ENCODE data around the gene EMX2.

The EMX2 gene

DNA sequence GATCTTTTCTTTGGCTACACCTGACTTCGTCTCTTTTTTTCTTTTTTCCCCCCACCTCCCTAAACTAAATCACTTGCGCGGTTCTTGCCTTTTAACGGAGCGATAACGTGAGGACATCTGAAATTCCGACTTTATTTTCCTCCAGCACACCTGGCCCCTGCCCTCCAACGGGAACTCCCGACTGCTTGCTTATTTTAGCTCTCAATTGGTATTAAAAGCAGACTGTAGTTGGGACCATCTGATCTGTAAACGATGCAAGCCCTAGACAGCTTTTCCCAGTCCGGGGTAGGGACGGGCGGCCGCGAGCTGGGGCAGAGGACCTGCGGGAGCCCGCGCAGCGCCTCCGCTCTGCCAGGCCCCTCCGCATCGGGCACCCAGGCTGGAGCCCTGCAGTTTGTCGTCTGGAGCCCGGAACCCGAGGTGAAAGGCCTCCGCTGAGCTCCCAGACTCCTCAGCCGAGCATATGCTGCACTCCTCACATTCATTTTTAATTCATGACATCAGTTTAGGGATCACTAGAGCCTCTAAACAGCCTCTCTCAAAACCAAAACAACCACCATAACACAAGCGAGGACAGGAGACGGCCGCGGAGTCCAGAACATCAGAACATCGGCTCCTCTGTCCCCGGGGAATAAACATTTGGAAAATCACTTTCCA lies 10.0 kb upstream of the EMX2 start:
- DNase-seq: no peak

DNA sequence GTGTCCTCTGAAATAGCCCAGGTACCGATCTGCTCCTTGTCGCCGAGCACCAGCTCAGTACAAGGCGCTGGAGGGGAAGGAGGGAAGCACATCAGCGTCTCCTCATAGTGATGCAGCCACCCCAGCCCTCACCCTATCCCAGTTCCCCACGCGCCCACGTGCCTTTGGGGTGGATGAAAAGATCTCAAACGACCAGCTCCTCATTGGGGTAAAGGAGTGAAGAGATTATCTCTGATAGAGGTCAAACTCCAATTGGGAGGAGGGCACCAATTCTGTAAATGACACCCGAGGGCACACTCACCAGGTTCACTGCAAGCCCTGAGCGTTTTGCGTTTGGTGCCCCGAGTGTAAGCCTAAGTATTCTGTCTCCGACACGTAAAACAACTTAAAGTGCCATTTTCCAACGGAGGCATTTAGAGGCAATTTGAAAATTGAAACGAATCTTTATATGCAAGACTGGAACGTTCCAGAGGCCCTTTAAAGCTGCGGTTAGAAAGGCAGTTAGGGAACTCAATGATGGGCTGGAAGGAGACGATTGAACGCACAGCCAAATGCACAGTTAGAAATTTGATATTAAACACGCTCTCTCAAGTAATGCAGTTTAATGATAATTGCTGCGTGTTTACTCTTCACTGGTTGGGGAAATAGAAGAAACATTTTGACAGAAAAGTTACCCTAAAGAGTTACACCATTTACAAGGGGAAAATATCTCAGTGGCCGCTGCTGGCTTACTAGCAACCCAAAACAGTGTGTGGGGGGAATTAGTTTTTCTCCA lies 8.9 kb upstream of the EMX2 start:
- no peak for DNase-seq

DNA sequence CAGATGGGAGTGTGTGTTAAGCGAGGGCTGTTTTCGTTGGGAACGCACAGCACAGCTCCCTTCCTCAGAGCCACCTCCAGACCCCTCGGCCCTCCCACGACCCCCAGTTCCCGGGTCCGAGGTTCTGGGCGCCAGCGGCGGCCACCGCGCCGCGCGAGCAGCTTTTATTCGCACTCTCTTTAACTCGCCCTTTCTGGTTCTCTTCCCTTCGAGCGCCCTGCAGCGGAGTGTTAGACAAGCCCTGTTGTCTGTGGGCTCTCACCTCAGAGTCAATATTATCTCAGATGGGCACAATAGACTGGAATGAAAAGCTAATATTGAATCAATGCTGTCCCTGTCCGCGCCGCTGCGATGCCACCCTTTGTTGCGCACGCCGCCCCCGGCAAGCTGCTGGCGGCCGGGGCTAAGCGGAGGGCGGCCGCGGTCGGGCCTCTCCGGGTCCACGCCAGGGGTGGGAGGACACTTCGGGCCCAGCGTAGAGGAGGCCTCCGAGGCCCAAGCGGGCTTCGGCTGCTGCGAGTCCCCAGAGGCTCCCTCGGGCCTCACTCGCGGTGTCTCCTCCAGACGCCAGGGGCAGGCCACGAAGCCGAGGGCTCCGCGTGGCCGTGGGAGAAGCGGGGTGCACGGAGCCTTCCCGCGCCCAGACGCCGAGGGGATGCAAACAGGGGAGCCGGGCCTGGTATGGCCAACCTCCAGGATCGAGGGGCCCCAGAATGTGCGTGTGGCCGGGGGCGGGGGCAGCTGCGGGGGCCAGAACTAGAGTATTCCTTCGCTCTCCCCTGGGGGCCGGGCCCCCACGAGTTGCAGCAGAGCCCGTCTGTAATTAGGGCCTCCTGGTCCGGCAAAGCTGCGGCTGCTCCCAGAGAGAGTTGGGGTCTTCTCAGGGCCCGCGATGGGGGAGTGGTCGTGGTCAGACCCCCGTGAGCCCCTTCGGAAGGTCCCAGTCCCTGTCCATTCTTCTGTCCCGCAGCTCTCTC lies 7.9 kb upstream of the EMX2 start:
- no peak for DNase-seq

DNA sequence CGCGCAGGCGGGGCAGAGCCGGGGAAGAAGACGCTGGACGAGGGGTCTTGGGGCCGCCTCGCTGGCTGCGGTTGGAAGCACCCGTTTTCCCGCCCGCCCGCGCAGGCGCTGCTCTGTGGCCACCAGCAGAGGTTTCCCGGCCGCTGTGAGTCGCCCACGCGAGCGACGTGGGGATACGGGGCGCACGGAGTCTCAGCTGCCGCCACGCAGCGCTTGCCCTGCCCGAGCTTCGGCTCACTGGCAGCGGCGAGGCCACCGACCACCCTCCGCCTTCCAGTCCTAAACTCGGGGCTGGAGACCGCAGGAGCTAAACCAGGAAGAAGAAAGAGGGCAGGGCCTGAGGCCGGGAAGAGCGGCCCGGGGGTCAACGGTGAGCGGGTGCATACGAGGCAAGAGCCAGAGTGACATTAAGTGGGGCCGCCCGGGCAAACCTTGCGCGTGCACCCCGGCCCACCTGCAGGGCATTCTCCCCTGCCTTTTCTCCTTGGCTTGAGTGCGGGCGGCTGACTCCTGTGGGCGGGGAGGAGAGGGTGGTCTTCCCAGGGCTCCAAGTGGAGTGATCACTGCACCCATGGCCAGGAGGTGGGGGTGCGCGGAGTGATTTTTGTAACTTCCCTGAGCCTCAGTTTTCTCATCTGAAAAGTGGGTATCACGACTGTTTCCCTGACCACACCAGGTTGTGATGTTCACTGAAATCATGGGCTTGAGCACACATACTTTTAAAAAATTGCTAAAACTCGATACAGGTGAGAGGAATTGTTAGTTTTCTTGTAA lies 7.1 kb upstream of the EMX2 start:
- DNase-seq: peak; percentile 56

DNA sequence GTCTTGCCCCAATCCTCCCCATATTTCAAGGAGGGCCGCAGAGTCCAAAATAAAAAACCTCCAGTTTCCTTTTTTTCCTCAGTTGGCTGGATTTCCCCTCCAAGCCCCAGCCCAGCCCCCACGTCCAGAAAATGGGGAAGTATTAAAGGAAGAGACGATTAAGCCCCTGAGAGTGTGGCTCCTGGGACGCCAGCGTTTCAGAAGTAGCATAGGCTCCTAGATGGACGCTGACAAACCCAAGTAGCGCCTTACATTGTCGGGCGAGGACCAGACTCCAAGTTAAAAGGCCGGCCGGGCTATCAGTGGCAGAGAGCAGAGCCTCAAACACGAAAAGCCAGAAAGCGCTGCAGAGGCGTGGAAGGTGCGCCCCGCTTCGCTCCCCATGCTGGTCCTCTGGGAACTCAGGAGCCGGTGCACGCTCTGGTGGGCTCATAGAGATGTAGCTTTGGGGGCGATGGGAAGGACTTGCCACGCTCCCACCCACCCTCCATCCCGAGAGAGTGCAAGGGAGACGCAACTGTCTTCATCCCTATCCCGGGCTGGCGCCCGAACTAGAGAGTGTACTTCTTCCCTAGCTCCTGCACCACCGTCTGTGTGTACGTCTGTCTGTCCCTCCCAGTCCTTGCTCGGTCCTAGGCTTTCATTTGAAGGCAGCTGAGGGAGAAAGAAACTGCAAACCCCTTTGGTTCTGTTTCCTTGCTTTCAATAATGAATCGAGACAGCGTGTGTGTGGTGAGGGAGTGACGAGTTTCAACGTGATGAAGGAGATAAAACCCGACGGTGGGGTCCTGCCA lies 6.3 kb upstream of the EMX2 start:
- DNase-seq: no peak

DNA sequence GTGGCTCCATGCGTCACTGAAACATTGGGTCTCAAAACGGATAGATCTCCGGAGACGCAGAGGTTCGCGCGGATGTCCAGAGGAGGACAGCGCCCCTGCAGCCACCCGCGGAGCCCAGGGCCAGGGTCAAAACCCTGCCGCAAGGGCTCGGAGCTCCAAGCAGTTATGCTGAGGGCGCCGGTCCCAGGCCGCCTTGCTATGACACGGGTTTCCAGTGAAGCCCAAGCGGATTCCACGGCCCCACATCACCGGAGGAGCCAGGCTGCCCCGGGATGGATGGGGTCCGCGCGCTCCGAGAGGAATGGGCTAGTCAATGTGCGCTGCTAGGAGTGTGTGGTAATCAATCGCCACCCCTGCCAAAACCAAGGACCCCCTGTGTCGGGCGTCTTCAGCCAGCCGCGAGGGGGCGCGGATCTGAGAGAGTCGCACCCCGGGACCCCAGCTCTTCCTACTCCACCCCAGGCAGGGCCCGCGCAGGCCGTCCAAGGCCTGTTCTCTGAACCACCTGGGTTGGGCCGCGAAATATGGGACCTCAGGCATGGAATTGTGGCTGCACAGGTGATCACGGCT lies 5.6 kb upstream of the EMX2 start:
- no peak for DNase-seq

DNA sequence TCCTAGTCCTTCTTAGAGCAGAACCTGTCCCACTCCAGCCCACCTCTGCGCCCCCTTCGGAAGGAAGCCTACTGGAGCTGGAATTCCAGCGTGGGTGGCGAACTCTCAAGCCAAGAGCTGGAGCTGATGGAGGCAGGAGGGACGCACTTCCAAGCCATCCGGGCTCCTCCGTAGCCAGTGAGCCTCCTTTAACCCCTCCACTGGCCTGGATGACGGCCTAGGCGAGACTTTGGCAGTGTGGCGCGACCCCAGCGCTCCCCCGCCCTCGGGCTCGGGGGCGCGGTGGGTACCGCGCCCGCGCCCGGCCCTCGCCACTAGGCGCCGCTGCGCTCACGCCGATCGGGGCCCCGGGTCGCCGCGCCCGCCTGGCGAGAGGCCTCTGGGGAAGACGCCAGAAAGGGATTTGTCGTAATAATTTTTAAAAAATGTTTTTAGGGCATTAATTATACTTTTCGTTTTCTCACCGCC lies 5.1 kb upstream of the EMX2 start:
- no peak for DNase-seq

DNA sequence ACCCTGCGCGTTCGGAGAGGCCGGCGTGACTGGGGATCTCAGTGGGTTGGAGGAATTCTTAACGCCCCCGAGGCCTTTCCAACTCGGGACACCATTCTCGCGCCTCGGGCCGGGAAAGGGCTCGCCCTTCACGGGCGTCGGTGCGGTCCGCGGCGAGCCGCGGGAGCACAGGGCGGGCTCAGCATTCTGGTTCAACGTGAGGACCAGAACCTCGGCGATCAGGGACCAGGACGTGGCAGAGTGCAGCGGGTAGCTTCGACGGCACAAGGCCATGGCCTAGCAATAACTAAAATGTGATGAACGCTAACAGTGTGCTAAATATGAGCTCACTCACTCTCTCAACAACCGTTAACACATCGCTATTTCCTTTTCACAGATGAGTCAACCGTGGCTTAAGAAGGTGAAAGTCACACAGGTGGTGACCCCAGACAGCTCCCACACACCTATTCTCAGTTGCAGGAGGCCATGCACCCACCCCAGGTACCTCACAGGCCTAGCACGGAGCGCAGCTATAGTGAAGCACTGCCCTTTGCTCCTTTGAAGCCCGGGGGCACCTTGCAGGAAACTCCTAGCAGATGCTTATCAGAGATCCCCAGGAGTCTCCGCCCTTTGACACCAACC lies 4.5 kb upstream of the EMX2 start:
- DNase-seq: no peak

DNA sequence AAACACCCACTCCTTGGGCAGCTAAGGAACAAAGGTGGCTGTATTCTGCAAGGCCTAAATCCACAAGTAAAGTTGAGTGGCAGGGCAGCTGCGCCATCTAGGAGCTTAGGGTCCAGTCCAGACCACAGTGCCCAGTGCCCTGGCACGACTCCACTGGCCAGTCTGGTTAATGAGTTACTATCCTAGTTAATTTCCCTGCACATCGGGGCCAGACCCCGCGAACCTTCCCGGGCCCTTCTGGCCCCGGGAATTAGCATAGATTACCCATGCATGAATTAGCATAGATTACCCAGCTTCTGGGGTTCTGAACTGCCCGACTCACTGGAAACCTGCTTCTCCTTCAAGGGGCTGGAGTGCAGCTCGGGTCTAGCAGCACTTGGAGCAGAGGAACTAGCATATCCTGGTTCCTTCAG lies 3.2 kb upstream of the EMX2 start:
- no peak for DNase-seq

DNA sequence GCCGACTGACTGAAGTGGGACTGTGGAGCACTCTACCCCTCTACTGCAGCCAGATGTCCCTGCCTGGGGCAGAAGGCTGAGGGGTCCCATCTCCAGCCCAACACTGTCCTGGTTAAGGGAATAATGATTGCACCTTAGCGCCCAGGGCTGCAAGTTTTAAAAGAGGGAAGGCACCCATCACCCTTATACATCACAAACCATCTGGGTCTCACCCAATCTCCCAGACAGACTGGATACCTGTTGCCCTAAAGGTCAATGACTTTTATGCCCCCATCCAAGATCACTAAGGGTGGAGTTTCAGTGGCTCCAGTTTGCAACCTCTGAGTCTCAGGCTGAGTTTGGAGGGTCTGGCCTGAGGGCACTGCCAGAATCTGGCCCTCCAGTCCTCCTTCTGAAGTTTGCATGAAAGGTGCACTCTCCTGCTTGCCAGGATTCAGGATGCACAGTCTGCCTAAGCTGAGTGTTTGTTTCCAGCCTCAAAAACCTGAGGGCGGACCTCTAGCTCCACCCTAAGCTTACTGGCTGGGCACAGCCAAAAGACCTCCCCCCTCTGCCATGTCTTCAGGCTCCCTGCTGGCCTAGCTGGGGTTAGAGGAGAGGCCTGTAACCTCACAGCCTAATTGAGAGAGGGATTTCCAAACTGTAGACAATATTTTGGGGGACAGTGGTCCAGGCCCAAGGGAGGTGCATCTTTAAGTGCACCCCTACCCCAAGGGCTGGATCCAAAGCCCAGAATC lies 2.5 kb upstream of the EMX2 start:
- no peak for DNase-seq

DNA sequence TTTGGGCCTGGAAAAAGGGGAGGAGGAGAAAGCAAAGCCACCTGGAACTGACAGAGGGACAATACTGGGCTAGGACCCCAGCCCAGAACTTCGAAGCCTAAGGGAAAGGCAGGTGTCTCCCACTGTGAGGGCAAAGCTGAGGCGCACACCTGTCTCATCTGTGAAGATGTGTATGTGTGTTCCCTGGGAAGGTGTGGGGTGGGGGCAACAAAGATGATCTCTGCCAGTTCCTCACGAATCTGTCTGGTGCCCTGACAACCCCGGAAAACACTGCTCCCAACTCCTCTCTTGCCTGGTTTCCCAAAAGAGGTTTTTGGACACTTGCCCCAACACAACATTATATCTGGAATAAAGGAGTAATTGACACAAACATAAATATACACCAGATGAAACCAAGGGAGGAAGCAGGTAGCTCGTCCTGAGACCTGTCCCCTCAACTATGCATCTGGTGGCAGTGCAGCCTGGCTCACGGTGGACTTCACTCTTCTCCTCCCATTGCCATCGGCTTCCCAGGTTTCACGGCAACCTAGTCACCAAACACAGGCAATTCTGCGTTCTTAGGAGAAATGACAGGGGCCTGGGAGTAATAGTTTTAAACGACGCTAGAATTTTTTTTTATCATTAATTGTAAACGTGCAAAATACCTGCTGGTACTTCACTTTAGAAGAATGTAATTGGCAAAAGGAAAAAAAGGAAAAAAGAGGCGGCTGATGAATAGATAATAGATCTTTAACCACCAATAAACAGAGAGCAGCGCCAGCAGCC lies 1.7 kb upstream of the EMX2 start:
- no peak for DNase-seq

DNA sequence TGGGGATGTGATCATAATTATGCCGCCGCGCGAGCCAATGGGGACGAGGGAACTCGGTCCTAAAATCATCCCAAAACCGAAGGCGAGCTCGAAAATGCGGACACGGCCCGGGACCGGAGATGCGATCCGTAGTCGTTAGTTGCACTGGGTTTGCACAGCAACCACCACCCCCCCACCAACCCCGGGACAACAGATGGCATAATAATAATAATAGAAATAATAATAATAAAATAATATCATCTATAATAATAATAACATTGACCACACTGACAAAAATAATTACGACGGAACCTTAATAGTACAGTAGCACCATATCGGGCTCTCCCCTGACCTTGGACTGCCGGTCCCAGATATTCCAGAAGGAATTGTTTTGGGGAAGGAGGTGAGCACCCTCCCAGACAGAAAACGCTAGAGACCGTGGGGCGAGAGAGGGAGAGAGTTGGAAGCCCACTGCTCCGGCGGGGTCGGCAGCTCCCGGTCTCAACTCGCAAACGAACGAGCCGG lies 1.1 kb upstream of the EMX2 start:
- DNase-seq: peak; percentile 87

DNA sequence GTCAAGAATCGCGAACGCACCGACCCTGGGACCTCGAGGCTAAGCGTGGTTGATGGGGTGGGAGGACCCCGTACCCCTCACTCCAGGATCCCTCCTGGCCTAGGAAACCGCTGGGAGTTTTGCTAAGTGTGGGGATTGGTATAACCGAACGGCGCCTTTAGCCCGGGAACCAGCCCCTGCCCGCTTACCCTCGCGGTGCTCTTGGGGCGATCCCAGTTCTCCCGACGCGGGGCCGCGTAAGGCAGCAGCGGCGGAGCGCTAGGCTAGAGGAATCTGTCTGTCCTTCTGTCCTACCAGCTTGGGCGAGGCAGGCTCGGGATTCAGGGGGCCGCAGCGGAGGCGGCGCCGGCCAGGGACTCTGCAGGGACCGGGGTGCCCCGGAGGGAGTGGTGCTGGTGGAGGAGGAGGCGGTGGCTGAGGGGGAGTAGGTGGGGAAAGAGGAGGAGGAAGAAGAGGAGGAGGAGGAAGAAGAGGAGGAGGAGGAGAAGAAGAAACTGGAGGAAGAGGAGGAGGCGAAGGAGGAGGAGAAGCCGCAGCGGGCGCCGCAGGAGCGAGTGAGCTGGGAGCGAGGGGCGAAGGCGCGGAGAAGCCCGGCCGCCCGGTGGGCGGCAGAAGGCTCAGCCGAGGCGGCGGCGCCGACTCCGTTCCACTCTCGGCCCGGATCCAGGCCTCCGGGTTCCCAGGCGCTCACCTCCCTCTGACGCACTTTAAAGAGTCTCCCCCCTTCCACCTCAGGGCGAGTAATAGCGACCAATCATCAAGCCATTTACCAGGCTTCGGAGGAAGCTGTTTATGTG lies 439 bp upstream of the EMX2 start:
- peak; percentile 89 for DNase-seq

DNA sequence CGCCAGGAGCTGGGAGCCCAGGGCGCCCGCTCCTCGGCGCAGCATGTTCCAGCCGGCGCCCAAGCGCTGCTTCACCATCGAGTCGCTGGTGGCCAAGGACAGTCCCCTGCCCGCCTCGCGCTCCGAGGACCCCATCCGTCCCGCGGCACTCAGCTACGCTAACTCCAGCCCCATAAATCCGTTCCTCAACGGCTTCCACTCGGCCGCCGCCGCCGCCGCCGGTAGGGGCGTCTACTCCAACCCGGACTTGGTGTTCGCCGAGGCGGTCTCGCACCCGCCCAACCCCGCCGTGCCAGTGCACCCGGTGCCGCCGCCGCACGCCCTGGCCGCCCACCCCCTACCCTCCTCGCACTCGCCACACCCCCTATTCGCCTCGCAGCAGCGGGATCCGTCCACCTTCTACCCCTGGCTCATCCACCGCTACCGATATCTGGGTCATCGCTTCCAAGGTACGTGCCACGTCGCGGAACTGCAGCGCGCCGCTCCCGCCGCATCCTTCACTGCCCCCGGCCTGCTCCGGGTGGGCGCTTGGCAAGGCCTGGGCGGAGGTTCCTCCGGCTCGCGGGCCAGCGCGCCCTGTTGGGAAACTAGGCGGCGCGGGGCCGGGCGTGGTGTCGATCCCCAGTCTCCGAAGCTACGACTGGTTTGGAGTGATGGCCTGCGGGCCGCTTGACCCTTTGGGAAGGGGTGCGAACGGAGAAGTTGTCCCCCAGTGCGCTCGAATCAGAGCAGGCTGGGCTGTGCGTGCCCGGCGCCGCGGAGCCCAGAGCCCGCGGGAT lies 868 bp downstream of the EMX2 start:
- DNase-seq: peak; percentile 71

DNA sequence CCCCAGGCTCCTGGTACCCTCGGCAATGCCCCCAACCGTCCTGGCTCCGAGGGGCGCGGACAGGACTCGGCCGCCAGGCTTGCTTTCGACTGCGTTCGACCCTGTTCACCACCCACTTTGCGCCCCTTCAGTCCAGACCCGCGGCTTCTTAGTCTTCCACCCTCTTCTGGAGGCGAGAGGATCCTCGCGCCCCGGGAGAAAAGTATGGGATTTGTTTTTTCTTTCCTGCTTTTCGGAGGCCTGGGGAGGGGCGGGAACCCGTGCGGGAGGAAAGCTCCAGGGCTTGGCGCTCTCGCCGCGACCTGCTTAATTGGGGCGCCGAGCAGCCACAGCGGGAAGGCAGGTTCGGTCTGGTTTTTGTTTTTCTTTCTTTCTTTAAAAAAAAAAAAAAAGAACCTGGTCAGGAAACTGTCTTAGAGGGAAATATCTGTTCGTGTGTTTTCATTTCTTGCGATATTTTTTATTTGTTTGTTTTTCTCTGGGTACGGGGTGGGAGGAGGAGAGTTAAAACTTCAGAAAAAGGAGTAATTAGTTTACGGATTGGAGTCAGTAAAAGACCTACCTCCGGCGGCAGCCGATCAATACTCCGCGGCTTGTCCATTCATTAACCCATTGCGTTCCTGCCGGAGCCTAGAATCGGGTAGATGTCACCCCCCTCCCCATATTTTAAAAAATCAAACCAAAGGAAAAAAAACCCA lies 1.6 kb downstream of the EMX2 start:
- no peak for DNase-seq

DNA sequence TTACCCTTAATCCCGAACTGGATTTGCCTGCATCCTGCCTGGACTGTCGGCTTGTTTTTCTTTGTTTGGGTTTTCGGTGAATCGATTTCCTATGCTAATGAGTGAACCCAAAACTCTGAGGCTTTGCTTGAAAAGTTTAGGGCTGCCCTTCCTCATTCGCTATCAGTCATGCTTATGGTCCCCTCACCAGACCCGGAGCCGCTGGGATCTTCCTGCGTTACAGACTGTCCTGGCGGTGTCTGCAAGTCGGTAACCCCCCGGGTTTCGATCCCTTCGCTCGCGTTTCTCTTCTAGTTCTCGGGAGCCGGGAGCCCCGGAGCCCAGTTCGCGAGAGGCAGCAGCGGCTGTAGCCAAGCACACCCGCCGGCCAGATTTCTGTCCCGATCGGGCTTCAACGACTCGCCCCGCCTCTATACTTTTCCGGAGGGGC lies 2.2 kb downstream of the EMX2 start:
- DNase-seq: peak; percentile 48
